ELF-1 (cell line): Measurements from ENCODE around the gene DUOXA2.
A peak's percentile ranks its signal among the peaks of the same experiment; 100 is the strongest.

Experiments used
- DNase-seq: peaks from one replicate; pipeline ENCODE4 v3.0.0-alpha.2; 2016; ENCODE audit warnings: low read depth, low spot score

The DUOXA2 gene

GRCh38 chr15:45136378-45136764 is 22.2 kb downstream of the DUOXA2 start:
- DNase-seq, result peak; percentile 32

- DNase-seq, result no peak
Measured at GRCh38 chr15:45137703-45138102, 23.6 kb downstream of the DUOXA2 start.

DNA sequence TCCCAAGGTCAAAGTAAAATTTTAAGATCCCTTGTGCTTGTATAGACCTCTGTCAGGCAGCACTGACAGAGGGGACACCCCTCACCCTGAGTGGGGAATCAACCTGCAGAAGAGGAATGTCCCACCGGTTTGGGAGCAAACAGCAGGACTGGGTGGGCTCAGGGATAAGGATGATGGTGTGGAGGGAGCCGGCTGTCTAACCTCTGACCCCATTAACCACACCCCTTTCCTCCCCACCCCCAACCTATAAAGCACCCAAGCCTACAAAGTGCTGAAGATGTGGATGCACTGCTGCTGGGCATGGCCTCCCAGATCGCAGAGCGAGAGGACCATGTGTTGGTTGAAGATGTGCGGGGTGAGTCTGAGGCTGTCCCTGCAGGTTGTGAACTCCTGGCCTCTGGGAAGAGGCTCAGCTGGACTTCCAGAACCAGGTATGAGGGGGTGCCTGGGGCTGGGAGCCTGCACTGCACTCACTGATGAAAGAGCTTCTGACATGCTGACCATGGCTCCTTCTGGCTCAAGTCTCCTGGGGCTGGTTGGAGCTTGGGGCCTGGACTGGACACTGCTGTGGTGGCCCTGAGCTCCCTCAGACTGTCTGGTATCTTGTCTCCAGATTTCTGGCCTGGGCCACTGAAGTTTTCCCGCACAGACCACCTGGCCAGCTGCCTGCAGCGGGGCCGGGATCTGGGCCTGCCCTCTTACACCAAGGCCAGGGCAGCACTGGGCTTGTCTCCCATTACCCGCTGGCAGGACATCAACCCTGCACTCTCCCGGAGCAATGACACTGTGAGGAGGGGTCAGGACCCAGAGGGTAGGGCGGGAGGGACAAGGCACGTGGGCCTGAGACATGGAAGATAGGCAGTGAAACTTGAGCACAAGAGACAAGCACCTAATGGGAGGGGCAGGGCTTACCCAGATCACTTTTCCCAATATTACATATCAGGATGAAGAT is 25.0 kb downstream of the DUOXA2 start:
- DNase-seq, result no peak

DNA sequence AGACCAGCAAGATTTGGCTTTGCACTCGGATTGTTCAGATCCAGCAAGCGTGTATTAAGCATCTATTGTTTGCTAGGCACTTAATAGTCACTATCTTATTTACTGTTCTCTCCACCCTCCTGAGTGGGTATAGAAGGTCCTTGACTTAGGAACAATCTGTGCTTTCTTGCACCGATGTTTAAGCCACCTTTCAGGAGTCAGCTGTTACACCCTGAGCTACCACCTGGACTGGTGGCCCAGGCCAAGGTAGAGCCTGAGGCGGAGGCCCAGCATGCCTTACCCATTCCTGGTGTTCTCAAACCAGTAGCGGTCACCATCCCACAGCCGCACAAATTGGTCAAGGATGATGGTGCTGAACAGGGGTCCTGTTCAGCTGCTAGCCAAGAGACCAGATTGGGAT is 25.6 kb downstream of the DUOXA2 start:
- no peak for DNase-seq

GRCh38 chr15:45140557-45141250 is 26.6 kb downstream of the DUOXA2 start:
- DNase-seq, result no peak

DNA sequence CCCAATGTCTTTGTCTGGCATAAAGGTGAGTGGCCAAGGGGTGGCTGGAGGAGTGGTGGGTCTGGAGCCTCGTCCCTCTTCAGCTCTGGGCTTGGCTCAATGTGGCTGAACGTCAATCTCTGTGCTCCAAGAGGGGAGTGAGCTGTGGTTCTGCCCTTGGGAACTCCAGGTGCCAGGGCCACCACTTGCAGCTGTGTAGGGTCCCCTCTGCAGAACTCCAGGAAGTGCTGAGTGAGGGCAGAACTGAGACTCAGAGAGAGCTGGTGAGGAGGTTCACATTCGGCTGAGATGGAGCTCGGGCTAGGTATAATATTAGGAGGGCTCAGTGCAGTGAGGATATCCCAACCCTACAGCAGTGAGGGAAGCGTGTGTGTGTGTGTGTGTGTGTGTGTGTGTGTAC is 27.3 kb downstream of the DUOXA2 start:
- no peak for DNase-seq

DNA sequence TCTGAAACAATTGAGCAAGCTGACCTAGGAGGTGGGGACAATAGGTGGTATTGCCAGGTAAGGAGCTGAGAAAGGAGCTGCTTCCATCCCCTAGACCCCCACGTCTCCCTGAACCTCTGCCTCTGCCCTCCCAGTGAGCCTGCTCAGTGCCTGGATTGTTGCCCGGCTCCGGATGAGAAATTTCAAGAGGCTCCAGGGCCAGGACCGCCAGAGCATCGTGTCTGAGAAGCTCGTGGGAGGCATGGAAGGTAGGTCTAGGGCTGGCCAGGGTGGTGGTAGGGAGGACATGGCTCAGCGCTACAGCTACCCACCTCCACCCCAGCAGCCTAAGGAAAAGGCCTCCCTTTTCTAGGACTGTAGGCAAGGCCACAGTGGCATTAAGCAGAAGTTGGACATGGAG is 28.9 kb downstream of the DUOXA2 start:
- no peak for DNase-seq

- no peak for DNase-seq
Measured at GRCh38 chr15:45143946-45144345, 29.8 kb downstream of the DUOXA2 start.

GRCh38 chr15:45144775-45145174 is 30.6 kb downstream of the DUOXA2 start:
- no peak for DNase-seq

GRCh38 chr15:45146405-45146804 is 32.3 kb downstream of the DUOXA2 start:
- DNase-seq, result no peak

DNA sequence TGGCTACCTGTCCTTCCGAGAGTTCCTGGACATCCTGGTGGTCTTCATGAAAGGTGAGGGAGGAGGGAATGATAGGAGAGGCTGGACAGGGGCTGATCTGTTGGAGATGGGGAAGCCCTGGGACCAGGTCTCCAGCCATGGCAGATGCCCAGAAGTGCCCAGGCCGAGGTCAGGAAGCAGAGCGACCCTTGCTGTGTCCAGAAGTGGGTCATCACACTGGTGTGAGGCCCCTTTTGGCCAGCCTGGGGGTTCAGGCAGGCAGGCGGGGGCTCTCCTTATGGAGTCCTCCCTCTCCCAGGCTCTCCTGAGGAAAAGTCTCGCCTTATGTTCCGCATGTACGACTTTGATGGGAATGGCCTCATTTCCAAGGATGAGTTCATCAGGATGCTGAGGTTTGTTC is 33.5 kb downstream of the DUOXA2 start:
- no peak for DNase-seq

GRCh38 chr15:45148076-45149059 is 34.2 kb downstream of the DUOXA2 start:
- no peak for DNase-seq

DNA sequence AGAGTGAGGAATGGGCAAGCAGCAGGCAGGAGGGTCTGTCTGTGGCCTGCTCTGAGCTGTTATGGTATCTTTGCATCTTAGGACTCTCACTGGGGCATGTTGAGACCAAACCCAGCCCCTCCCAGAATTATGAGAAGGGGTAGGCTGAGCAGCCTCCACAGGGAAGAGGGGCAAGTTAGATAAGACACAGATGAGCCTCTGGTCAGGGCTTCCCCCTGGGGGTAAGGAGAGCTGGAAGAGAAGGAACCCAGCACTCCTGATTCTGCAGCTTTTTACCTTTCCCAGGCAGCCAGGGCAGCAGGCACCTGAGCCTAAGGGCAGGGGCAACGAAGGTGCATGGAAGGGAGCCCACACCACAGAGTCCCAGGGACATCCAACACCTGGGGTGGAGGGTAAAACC is 34.9 kb downstream of the DUOXA2 start:
- DNase-seq, result peak; percentile 76

GRCh38 chr15:45150481-45150880 is 36.4 kb downstream of the DUOXA2 start:
- no peak for DNase-seq

DNA sequence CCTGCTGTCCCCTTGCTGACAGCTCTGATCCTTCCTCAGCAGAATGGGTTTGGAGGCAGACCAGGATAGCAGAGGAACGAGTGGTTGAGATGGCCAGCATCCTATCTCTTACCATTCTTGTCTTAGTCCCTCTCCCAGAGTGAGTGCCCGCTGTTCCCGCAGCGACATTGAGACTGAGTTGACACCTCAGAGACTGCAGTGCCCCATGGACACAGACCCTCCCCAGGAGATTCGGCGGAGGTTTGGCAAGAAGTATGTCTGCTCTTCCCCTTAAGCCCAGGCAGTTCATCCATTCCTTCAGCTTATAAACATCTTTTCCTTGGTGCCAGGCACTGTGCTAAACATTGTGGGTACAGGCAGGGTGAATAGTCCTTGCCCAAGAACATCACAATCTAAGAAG is 36.9 kb downstream of the DUOXA2 start:
- DNase-seq, result no peak

- no peak for DNase-seq
Measured at GRCh38 chr15:45151998-45152828, 38.1 kb downstream of the DUOXA2 start.

GRCh38 chr15:45155739-45156138 is 41.6 kb downstream of the DUOXA2 start:
- no peak for DNase-seq

DNA sequence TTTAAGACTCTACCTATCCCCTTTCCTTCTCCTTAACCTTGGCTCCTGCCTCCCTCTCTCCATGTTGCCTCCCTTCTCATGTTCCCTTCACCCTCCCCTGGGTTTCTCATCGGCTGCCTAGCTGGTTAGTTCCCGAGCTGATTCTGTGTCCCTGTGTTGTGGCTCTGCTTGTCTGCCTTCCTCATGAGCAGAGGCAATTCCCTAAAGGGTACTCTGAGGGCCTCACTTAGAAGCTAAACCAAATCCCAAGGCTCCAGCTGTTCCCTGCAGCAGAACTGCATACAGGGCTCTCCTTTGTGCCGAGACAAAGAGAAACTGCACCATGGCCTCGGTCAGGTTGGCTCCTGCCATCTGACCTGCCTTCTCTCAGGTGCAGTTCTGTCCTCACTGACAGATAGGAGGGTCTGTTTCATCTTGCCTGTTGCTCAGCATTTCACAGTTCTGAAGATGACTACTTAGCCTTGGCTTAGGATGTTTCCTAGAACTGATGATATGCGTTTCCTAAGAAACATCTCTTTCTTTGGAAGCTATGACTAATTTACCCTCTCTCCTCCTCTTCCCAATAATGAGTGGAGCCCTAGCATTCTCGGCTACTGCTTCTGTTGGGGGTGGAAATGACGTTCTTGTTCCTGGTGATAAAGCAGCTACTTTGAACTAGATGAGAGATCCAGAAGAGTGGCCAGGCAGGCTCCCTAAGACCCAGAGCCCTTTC is 42.8 kb downstream of the DUOXA2 start:
- no peak for DNase-seq

DNA sequence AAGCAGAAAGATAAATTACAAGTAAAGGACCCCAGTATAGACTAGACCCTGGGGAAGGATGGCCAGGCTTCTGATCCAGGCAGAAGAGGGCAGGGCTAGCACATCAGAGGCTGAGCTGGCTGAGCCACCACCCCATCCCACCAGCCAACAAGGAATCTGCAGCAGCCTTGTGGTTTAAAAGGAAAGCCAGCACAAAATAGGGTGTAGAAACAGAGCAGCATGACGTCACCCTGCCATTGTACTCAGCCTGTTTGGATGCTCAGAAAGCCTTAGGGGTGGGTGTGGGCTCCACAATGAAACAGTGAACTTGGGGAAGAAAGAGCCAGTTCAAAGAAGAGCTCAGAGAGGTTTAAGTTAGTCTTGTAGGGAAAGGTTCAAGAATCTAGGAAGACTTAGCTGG is 43.8 kb downstream of the DUOXA2 start:
- DNase-seq, result peak; percentile 80

GRCh38 chr15:45161666-45162065 is 47.5 kb downstream of the DUOXA2 start:
- DNase-seq, result no peak
